Activated B cell treated with CpG ODN at 0.5 μM for 24 hours (primary cell): ENCODE data around the gene DMC1. TPM values are rescaled to one million over a fixed set of nuclear protein-coding genes. Genes with fewer than 3 reads are reported as not detected.
A peak's percentile ranks its signal among the peaks of the same experiment; 100 is the strongest.

Experiments used
- ATAC-seq: fragments of 200-7000 bp; cut with Tn5 transposase; one replicate; pipeline ENCODE4 v1.10.0; 2021; ENCODE audit warnings: low read depth, mild to moderate bottlenecking, moderate library complexity
- CTCF ChIA-PET: fragments of 350-600 bp; sonication (Branson Sonifier 250); formaldehyde crosslinking; loops from one replicate; lab custom pipeline; 2021; ENCODE audit warnings: antibody characterized with exemption; lab: Charles Lee
- POLR2A ChIA-PET: fragments of 350-600 bp; sonication (Branson Sonifier 250); formaldehyde crosslinking; loops from one replicate; lab custom pipeline; 2021; ENCODE audit warnings: antibody characterized with exemption; lab: Charles Lee
- DNase-seq: peaks from one replicate; pipeline ENCODE4 v3.0.0; 2022
- H3K27ac Mint-ChIP-seq: one replicate; pipeline ENCODE4 v1.8.0; 2020; ENCODE audit warnings: mixed read lengths
- H3K27me3 Mint-ChIP-seq: one replicate; pipeline ENCODE4 v1.8.0; 2021; ENCODE audit warnings: mixed read lengths
- H3K36me3 Mint-ChIP-seq: one replicate; pipeline ENCODE4 v1.8.0; 2021; ENCODE audit warnings: low read depth, mixed read lengths
- H3K4me1 Mint-ChIP-seq: one replicate; pipeline ENCODE4 v1.8.0; 2021; ENCODE audit warnings: mixed read lengths
- H3K4me3 Mint-ChIP-seq: one replicate; pipeline ENCODE4 v1.8.0; 2020; ENCODE audit warnings: mild to moderate bottlenecking, mixed read lengths
- H3K9me3 Mint-ChIP-seq: one replicate; pipeline ENCODE4 v1.8.0; 2020; ENCODE audit warnings: mixed read lengths
- intact Hi-C: fragments of 100-400 bp; cut with micrococcal nuclease; formaldehyde crosslinking; loops from one replicate; pipeline ENCODE4 v1.15.1; 2024
- total RNA-seq: library from RNA; stranded (reverse); gene quantifications from 2 replicates; pipeline ENCODE4 v1.2.3, GENCODE V29; 2022
- TF ChIP-seq, protein P1 (sequence below): fragments of 200-600 bp; IDR thresholded peaks from one replicate; pipeline ENCODE4 v1.8.0; 2022; ENCODE audit warnings: antibody characterized with exemption, mild to moderate bottlenecking

The DMC1 gene
- total RNA-seq, 1 donor from 2014 or later: 0.91 TPM

GRCh38 chr22:38540701-38541100, 29.3 kb downstream of the DMC1 start:
- POLR2A ChIA-PET: no interaction called here
- Mint-ChIP-seq H3K9me3 (peaks cover 12% of the 10 kb centered on the region), H3K4me3 (no peak overlapping the region), H3K36me3 (no peaks in the 10 kb centered on the region), H3K4me1 (peaks cover 4% of the 10 kb centered on the region), H3K27ac (no peak overlapping the region), H3K27me3 (no peaks in the 10 kb centered on the region)
- intact Hi-C loops: no loop called here
- no peak for ATAC-seq
- CTCF ChIA-PET: interaction anchor here (1.0 kb wide), 1 partner anchor 20 kb away, joined by 3 read pairs; no protein-coding TSS in a partner anchor
- no peak for DNase-seq
- TF ChIP-seq, protein P1, sequence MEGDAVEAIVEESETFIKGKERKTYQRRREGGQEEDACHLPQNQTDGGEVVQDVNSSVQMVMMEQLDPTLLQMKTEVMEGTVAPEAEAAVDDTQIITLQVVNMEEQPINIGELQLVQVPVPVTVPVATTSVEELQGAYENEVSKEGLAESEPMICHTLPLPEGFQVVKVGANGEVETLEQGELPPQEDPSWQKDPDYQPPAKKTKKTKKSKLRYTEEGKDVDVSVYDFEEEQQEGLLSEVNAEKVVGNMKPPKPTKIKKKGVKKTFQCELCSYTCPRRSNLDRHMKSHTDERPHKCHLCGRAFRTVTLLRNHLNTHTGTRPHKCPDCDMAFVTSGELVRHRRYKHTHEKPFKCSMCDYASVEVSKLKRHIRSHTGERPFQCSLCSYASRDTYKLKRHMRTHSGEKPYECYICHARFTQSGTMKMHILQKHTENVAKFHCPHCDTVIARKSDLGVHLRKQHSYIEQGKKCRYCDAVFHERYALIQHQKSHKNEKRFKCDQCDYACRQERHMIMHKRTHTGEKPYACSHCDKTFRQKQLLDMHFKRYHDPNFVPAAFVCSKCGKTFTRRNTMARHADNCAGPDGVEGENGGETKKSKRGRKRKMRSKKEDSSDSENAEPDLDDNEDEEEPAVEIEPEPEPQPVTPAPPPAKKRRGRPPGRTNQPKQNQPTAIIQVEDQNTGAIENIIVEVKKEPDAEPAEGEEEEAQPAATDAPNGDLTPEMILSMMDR: no peak

- POLR2A ChIA-PET: interaction anchor here (0.6 to 1.2 kb wide), 2 partner anchors 24 to 794 kb away, joined by 4 to 10 read pairs; no protein-coding TSS in a partner anchor
- Mint-ChIP-seq H3K9me3 (no peaks in the 10 kb centered on the region), H3K27me3 (no peaks in the 10 kb centered on the region), H3K4me1 (peaks cover 5% of the 10 kb centered on the region), H3K36me3 (no peaks in the 10 kb centered on the region), H3K4me3 (peak overlapping the region; percentile 35), H3K27ac (peak overlapping the region; percentile 83)
- peak; percentile 80 for ATAC-seq
- CTCF ChIA-PET: no interaction called here
- DNase-seq: no peak
- TF ChIP-seq, protein P1: no peak
- intact Hi-C loops: no loop called here
These were observed 38.6 kb downstream of the DMC1 start for GRCh38 chr22:38531251-38531938.

- Mint-ChIP-seq H3K36me3 (no peaks in the 10 kb centered on the region), H3K4me1 (peaks cover 2% of the 10 kb centered on the region), H3K9me3 (no peaks in the 10 kb centered on the region), H3K27me3 (no peaks in the 10 kb centered on the region), H3K4me3 (no peak overlapping the region), H3K27ac (no peak overlapping the region)
- ATAC-seq (no peak), DNase-seq (no peak)
- TF ChIP-seq, protein P1: no peak
- ChIA-PET CTCF (no interaction called here), POLR2A (interaction anchor here (1.3 to 2.1 kb wide), 2 partner anchors 17 to 22 kb away, joined by 6 read pairs; no protein-coding TSS in a partner anchor)
- intact Hi-C loops: no loop called here
These were observed 45.6 kb downstream of the DMC1 start for GRCh38 chr22:38524429-38524828.

DNA sequence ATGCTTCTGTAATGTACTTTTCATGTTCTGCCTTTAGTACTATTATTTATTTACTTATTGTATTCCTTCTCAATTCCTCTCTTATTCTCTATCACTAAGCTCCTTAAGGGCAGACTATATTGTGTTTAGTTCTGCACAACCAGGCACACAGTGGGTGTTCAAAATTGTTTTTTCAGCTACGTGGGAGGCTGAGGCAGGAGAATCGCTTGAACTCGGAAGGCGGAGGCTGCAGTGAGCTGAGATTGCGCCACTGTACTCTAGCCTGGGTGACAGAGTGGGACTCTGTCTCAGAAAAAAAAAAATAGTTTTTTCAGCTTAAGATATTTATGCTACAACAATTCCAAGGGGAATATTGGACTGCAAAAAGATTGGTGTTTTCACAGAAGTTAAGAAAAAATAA, 46.5 kb downstream of the DMC1 start:
- ChIA-PET CTCF (no interaction called here), POLR2A (interaction anchor here (0.6 to 2.1 kb wide), 3 partner anchors 13 to 21 kb away, joined by 3 to 6 read pairs (median 6); no protein-coding TSS in a partner anchor)
- DNase-seq (no peak), ATAC-seq (no peak)
- Mint-ChIP-seq H3K4me3 (no peak overlapping the region), H3K27ac (no peak overlapping the region), H3K9me3 (no peaks in the 10 kb centered on the region), H3K36me3 (no peaks in the 10 kb centered on the region), H3K27me3 (no peaks in the 10 kb centered on the region), H3K4me1 (peaks cover 2% of the 10 kb centered on the region)
- intact Hi-C loops: no loop called here
- TF ChIP-seq, protein P1: no peak

GRCh38 chr22:38523029-38523428, 47.0 kb downstream of the DMC1 start:
- no peak overlapping the region for H3K4me3 Mint-ChIP-seq
- peaks cover 2% of the 10 kb centered on the region for H3K4me1 Mint-ChIP-seq
- TF ChIP-seq, protein P1: no peak
- H3K27me3 Mint-ChIP-seq: no peaks in the 10 kb centered on the region
- DNase-seq (no peak), ATAC-seq (no peak)
- ChIA-PET CTCF (no interaction called here), POLR2A (interaction anchor here (0.6 to 2.1 kb wide), 3 partner anchors 11 to 16 kb away, joined by 3 to 6 read pairs (median 3); no protein-coding TSS in a partner anchor)
- no peaks in the 10 kb centered on the region for H3K36me3 Mint-ChIP-seq
- intact Hi-C loops: no loop called here
- H3K9me3 Mint-ChIP-seq: no peaks in the 10 kb centered on the region
- H3K27ac Mint-ChIP-seq: no peak overlapping the region
